Stimulated activated CD4-positive, alpha-beta T cell treated with anti-CD3 and anti-CD28 coated beads, TNF-alpha, amount 100 ng/mL, for 4 hours (primary cell): ENCODE results near the gene LMTK2.

ENCODE experiments used
- DNase-seq, 3 experiments: peaks; one replicate each; pipeline ENCODE4 v3.0.0-alpha.2; 2020; ENCODE audit warnings: low read depth in 3 of 3

The LMTK2 gene

GRCh38 chr7:98106647-98107312 is at the start of gene LMTK2:
Gene LMTK2, plus strand, starts transcription at chr7:98106862. Its CDS starts 316 bp downstream, at chr7:98107178.
- peak; percentile 93 to 98 (median 96) for DNase-seq

DNA sequence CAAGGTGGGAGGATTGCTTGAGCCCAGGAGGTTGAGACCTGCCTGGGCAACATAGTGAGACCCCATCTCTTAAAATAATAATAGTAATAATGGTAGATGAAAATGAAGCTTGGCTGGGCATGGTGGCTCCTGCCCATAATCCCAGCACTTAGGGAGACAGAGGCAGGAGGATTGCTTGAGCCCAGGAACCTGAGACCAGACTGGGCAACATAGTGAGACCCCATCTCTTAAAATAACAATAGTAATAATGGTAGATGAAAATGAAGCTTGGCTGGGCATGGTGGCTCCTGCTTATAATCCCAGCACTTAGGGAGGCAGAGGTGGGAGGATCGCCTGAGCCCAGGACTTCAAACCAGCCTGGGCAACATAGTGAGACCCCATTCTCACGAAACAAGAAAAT is 49.5 kb upstream of the LMTK2 start:
- DNase-seq: no peak

DNA sequence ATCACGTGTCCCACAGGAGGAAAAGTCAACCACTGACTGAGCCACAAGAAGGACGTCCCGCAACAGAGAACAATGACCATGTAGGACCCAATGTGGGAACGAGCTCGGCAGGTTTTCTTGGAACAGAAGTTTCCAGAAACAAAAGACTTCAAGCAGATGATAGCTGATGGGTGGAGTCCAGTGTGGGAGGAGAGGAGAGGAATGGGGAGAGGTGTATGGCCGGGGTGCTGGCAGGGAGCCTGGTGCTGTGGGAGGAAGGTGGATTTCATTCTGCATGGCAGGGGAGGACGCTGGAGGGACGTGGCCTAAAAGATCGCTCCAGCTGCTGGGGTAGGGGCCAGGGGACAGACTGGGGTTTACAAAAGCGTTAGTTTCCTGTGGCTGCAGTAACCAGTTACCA is 48.5 kb upstream of the LMTK2 start:
- DNase-seq: no peak

DNA sequence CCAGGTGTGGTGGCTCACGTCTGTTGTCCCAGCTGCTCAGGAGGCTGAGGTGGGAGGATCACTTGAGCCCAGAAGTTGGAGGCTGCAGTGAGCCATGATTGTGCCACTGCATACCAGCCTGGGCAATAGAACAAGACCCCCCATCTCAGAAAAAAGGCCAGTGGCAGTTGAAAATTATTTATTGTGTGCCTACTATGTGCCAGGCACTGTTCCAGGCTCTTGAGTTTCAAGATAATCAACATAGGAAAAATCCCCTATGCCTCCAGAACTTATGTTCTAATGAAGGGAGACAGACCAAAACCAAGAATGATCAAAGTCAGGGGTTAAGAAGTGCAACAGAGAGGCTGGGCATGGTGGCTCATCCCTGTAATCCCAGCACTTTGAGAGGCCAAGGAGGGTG is 42.4 kb upstream of the LMTK2 start:
- no peak for DNase-seq

- DNase-seq: no peak
These were observed 40.5 kb upstream of the LMTK2 start for GRCh38 chr7:98066208-98066607.

DNA sequence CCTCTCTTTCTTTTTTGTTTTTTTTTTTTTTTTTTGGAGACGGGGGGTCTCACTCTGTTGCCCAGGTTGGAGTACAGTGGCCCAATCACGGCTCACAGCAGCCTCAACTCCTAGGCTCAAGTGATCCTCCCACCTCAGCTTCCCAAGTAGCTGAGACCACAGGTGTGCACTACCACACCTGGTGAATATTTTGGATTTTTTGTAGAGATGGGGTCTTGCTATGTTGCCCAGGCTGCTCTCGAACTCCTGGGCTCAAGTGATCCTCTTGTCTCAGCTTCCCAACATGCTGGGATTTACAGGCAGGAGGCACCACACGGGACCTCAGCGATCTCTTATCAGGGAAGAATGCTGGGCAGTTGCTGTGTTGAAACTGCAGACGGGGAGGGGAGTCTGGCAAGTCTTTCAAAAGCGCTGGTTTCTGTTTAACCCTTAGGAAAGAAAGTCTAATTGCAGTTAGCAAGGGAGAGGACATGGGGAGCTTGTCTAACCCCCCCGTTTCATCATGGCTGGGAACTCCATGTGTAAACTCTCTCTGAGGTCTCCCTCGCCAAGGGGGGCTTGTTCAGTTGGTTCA is 39.6 kb upstream of the LMTK2 start:
- DNase-seq: no peak

DNA sequence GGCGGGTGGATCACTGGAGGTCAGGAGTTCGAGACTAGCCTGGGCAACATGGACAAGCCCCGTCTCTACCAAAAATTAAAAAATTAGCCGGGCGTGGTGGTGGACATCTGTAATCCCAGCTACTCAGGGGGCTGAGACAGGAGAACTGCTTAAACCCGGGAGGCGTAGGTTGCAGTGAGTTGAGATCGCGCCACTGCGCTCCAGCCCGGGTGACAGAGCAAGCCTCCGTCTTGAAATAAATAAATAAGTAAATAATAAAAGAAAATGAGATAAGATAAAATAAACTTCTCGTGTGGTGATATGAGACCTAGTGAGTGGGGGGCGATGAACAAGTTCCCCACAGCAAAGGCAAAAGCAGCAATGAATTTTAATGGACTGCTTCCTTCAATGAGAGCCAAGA is 33.6 kb upstream of the LMTK2 start:
- no peak for DNase-seq

DNA sequence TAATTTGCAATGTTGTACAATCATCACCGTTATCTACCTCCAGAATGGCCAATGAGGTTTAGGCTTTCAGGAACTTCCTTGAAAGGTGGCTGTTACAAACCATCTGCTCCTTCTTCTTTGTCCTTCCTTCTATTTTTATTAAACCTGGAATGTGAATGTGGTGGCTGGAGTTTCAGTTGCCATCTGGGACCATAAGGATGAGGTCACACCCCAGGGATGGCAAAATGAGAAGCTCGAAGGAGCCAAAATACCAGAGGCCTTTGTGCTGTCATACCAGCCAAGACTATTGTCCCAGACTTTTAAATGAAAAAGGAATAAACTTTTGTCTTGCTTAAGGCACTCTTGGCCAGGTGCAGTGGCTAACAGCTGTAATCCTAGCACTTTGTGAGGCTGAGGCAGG is 30.9 kb upstream of the LMTK2 start:
- no peak for DNase-seq

- DNase-seq: no peak
These were observed 28.9 kb upstream of the LMTK2 start for GRCh38 chr7:98077762-98078161.

DNA sequence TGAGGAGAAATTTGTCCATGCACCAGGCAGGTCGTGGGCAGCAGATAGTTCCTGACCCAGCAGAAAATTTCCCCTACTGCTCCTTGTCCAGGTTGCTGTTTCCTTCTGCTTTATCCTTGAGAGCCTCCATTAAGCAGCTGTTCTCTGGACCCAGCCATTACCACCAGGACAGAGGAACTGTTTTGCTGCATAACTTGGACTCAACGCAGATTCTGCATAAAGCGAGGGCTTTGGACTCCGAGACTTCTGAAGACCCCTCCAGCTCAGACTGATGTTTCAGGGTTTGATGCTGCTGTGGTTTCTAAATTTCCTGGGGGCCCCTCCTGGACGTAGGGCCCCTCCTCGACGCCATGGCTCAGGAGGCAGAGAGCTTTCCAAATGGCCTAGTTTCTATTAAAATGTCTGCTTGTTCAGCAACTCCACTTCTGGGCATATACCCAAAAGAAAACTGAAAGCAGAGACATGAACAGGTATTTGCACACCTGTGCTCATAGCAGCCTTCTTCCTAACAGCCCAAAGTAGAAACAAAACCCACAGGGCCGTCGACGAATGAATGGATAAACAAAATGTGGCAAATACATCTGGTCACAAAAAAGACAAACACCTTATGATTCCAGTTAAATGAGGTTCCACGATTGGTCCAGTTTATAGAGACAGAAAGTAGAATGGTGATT is 28.3 kb upstream of the LMTK2 start:
- no peak for DNase-seq

- no peak for DNase-seq
These were observed 26.6 kb upstream of the LMTK2 start for GRCh38 chr7:98079891-98080648.

- no peak for DNase-seq
These were observed 25.3 kb upstream of the LMTK2 start for GRCh38 chr7:98081319-98081718.

GRCh38 chr7:98084631-98085030 is 22.0 kb upstream of the LMTK2 start:
- no peak for DNase-seq

GRCh38 chr7:98085674-98086073 is 21.0 kb upstream of the LMTK2 start:
- DNase-seq: no peak

DNA sequence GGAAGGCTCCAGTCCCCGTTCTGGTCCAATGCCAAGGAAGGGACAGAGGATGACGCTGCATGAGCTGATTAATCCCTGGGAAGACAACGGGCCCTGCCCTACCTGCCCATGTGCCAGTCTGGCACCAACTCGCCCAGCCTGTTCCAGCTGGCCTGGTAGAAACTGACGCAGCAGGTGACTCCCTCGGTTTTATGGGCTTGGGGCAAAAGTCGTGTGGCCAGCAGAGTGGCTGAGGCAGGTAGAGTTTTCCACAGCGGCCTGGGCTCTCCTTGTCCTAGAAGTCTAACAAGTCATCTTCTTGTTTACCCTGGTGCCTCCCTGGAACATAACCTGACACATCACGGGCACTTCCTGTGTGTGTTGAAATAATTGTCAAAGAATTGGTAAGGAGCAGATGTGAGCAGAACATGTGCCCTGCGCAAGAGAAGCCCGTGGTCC is 20.4 kb upstream of the LMTK2 start:
- DNase-seq: no peak

DNA sequence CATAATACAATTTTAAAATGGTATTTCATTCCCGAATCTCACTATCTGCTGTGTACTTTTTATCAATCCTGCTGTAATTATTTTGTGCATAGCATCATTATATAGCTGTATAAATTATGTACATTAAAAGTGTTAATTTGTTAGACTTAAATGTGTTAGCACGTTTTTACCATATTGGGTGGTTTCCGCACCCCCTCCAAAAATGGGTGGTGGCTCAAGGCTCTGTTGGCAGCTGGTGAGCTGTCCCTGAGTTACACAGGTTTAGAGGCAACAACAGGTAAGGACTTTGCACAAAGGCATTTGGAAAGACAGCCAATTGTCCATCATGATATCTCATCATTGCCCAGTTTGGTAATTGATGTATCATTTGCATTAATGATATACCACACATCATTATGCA is 18.6 kb upstream of the LMTK2 start:
- no peak for DNase-seq

GRCh38 chr7:98090116-98090515 is 16.5 kb upstream of the LMTK2 start:
- no peak for DNase-seq

- no peak for DNase-seq
These were observed 15.6 kb upstream of the LMTK2 start for GRCh38 chr7:98091061-98091460.

- no peak for DNase-seq
These were observed 15.1 kb upstream of the LMTK2 start for GRCh38 chr7:98091523-98091922.

DNA sequence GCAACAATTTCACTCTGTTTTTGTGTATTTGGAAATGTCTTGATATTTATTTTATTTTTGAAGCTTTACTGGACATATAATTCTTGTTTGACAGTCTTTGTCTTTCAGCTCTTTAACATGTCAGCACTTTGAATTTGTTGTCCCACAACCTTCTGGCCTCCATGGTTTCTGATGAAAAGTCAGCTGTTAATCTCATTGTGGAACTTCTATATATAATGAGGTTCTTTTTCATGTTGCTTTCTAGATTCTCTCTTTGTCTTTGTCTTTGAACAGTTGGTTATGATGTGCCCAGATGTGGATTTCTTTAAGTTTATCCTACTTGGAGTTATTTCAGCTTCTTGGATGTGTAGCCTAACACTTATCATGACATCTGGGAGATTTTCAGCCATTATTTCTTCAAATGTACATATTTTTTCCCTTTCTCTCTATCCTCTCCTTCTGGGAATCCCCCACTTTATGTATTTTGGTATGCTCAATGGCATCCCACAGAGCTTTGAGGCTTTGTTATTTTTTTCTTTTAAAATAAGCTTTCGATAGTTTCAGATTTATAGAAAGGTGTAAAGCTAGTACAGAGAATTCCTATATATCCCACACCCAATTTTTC is 9.5 kb upstream of the LMTK2 start:
- no peak for DNase-seq

DNA sequence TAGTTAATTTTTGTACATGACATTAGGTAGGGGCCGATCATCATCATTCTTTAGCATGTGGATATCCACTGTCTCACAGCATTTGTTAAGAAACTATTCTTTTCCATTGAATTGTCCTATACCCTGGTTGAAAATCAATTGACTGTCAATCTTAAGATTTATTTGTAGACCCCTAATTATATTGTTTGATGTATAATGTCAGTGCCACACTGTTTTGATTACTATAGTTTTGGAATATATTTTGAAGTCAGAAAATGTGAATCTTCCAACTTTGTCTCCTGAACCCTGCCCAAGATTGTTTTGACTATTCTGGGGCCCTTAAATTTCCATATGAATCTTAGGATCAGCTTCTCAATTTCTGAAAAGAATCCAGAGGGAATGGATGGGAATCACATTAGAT is 6.6 kb upstream of the LMTK2 start:
- no peak for DNase-seq

GRCh38 chr7:98102170-98102569 is 4.5 kb upstream of the LMTK2 start:
- no peak for DNase-seq
